NCI-H69 (cell line): ENCODE results near the gene IFNL2.
A peak's percentile ranks its signal among the peaks of the same experiment; 100 is the strongest.
"Not testable (repeated sequence)": the region's sequence is repeated elsewhere in the genome, so short reads cannot be mapped to it uniquely, and the experiment has no call there.

Source experiments
- DNase-seq: peaks from one replicate; lab custom pipeline; 2025; lab: John Stamatoyannopoulos, UW

IFNL2 gene

DNA sequence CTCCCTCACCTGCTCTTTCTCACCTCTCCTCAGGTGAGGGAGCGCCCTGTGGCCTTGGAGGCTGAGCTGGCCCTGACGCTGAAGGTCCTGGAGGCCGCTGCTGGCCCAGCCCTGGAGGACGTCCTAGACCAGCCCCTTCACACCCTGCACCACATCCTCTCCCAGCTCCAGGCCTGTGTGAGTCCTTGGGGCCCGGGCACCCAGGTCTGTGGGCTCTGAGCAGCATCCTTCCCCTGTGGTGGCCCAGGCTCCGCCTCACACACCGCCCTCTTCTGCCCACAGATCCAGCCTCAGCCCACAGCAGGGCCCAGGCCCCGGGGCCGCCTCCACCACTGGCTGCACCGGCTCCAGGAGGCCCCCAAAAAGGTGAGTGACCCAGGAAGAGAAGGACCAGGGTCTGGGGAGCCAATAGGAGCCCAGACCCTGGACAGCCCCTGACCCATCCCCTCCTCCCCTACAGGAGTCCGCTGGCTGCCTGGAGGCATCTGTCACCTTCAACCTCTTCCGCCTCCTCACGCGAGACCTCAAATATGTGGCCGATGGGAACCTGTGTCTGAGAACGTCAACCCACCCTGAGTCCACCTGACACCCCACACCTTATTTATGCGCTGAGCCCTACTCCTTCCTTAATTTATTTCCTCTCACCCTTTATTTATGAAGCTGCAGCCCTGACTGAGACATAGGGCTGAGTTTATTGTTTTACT, 29.9 kb downstream of the IFNL2 start:
- DNase-seq = no peak

DNA sequence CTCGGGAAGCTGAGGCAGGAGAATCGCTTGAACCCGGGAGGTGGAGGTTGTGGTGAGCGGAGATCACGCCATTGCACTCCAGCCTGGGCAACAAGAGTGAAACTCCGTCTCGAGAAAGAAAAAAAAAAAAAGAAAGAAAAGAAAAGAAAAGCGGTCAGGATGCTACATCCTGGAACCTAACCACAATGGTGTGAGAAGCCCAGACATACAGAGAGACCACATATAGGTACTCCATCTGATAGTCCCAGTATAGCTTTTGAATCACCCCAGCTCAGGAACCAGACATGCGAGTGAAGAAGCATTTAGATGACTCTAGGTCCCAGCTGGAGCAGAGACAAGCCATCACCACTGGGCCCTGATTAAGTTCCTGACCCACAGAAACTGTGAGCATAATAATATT, 31.2 kb downstream of the IFNL2 start:
- no peak for DNase-seq

GRCh38 chr19:39299832-39300231, 31.6 kb downstream of the IFNL2 start:
- DNase-seq = no peak

DNA sequence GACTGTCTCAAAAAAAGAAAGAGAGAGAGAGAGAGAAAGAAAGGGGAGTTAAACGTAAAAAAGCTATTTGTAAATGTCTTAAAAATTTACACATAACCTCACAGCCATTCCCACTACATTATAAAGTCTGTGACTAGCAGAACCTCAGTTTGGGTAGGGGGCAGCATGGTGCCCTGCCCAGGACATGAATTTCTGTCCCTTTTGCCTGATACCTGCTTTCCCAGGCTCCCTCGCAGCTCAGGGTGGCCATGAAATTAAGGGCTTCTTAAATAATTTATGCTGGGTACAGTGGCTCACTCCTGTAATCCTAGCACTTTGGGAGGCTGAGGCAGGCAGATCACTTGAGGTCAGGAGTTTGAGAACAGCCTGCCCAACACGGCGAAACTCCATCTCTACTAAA, 32.8 kb downstream of the IFNL2 start:
- DNase-seq = no peak

DNA sequence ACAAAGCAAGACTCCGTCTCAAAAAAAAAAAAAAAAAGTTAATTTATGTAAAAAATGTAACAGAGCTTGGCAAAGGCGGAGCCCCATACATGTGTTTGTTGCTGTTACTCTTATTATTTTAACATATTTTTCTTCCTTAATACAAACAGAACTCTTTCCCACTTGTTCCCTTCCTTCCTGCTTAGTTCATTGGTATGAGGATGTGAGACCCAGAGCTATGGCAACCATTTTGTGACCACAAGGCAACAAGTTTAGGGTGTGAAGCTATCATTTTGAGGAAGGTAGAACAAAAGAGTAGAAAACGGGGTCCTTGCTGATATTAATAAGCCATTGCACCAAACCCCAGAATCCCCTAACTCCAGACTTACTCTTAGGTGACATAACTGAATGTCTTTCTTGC, 33.4 kb downstream of the IFNL2 start:
- DNase-seq = no peak

- no peak for DNase-seq
Measured at GRCh38 chr19:39303373-39304184, 35.4 kb downstream of the IFNL2 start.

DNA sequence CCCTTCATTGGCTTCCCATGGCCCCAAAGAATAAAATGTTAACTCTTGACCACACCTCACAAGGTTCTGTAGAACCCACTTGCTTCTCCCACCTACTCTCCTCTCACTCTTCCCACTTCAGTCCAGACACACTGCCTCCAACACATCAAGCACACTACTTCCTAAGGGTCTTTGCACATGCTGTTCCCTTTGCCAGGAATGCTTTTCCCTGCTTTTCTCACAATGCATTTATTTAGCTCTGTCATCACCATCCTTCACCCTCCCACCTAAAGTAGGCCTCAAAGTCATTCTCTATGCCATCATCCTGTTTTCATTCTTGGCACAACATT, 36.0 kb downstream of the IFNL2 start:
- no peak for DNase-seq

DNA sequence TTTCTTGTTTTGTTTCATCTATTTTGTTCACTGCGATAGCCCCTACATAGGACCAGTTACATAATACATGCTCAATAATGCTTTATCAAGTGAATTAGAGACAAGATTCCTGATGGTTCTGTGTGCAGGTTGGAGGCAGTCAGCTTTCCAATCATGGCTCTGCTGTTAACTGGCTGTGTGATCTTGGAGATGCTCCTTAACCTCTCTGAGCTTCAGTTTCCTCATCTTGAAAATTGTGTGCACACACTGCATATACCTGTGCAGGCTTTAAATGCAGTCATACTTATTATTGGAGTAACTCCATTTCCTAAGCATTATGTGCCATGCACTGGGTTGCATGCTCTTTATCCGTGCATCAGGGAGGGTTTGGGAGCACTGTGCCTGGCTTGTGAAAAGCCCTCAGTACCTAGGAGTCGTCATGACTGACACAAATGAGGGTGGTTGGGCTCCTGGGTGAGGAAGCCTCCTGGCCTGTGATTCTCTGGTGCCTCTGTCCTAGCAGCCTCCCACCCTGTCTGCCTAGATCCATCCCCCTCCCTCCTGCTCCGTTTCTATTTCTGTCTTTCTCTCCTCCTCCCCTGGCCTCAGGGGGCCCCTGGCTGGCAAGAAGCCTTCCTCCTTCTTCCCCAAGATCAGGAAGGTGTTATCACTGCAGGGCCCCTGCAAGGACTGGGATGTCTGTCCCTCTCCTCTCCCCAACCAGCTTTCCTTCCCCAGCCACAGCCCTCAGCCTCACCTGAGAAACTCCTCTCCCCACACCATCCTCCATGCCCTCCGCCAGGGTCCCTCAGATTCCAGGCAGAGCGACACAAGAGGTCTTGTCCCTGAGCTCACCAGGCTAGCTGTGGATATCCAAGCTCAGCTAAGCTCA, 36.7 kb downstream of the IFNL2 start:
- DNase-seq = no peak

- DNase-seq = no peak
Measured at GRCh38 chr19:39306075-39306474, 37.9 kb downstream of the IFNL2 start.

DNA sequence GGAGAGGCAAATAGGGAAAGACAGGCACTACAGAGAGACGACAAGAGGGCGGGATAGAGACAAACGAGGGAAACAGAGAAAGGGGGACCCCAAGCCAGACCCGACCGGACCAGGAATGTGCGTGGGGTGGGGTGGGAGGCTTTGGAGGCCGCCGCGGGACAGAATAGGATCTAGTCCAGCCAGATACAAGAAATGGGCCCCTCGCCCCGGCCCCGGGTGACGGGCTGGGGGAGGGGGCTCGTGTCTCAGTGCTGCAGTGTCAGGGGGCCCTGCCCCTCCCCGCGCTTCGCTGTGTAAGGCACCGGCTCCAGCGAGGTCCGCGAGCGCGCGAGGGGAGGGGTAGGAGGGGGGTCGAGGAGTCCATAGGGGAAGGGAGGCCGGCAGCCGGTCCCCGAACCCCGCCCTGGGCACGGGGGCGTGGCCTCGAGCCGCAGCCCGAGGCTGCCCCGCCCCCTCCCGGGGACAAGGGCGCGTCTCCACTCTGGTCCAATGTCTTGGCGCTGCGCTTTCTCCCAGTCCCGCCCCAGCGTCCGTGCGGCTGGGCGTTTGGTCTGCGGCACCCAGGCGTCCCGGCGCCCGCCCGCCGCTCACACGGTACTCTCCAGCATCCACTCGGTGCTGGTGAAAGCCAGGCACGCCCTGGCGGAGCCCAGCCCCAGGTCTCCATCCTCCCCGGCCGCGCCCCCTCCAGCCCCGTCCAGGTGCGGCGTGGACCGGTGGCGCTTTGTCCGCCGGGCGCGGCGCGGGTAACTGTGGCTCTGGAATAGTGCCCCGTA, 39.0 kb downstream of the IFNL2 start:
- DNase-seq = peak; percentile 88

GRCh38 chr19:39307822-39308530, 39.8 kb downstream of the IFNL2 start:
- DNase-seq = no peak

DNA sequence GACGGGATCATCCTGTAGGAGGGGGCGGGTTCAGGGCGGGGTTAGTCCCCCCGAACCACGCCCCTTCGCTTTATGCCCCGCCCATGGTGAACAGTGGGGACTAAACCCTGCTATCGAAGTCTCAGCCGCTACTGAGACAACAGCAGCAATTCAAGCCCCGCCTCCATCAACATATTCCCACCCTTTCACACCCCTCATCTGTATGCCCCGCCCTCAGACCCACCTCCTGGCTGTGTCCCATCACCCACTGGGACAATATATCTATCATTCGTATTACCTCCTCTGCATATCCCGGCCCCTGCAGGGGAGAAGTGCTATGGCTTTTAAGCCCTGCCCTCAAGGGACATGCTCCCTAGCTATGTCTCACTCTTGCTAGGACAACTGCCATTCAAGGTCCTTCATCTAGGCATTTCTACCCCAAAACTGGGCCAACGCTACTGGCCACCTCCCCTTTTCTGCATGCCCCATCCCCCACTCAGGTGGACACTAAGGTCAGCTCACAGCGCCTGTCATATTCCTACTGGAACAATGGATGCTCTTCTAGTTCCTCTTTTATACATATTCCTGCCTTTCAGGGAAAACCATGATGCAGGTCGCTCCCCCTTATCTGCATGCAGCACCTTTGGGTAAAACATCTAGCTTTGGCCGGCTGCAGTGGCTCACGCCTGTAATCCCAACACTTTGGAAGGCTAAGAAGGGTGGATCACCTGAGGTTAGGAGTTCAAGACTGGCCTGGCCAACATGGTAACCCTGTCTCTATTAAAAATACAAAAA, 40.5 kb downstream of the IFNL2 start:
- DNase-seq = no peak

GRCh38 chr19:39309305-39309670, 41.1 kb downstream of the IFNL2 start:
- DNase-seq = not testable (repeated sequence)

- DNase-seq = no peak
Measured at GRCh38 chr19:39310558-39311311, 42.5 kb downstream of the IFNL2 start.

DNA sequence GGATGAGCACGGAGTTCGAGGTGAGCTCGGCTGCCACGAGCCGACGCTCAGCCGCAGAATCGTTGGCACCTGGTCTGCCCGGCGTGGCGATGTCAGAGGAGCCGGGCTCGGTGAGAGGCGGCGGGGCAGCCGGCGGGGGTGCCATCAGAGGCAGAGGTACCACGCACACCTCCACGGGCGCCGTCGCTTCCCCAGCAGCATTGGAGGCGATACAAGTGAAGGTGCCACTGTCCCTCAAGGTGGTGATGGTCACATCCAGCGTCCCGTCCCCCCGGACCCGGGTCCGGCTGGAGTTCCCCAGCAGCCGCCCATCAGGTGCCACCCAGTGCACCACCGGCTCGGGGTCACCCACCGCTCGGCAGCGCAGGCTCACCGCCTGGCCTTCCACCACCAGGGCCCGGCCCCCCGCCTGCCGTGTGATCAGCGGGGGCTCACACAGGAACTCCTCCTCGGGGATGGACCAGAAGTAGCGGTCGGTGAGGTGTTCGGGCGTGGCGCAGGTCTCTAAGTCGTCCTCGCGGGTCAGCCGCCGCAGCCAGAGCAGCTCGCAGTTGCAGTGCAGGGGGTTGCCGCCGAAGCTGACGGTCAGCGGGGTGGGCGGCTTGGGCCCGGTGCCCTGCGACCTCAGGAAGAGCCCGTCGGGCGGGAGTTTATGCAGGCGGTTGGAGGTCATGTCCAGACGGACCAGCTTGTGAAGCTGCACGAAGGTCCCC, 46.0 kb downstream of the IFNL2 start:
- DNase-seq = no peak

- no peak for DNase-seq
Measured at GRCh38 chr19:39315933-39316332, 47.7 kb downstream of the IFNL2 start.

GRCh38 chr19:39316627-39317321, 48.6 kb downstream of the IFNL2 start:
- DNase-seq = no peak

DNA sequence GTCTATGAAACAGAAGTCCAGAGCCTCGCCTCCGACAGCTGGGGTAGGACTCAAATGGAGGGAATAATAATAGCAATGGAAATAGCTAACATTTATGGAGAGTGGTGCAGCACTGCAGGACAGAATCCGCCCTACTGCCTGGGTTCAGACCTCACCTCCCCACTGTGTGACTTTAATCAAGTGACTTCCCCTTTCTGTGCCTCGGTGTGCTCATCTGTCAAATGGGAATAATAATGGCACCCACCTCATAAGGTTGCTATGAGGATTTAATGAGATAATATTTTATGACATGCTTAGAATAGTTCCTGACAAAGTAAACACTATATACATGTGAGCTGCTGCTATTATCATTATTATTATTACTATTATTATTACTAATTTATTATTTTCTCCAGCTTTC, 49.3 kb downstream of the IFNL2 start:
- no peak for DNase-seq

DNA sequence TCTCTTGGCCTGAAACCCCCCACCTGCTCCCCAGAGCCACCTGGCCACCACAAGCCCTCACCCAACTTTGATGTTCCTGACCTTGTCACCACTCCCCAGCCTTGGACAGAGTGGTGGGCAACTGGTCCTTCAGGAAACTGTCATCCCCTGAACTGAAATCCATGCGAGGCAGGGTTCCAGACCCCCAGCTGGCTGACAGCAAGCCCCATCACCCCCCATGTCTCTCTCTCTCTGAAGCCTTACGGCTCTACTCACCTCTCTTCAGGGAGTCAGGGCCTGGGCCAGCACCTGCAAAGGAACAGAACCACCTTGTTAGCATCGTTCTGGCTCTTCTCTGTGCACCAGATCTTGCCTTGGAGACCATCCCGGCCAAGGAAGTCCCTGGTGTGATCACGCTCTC, 49.9 kb downstream of the IFNL2 start:
- no peak for DNase-seq
